Astrocyte (in vitro differentiated cells and primary cell): ENCODE data around the gene SLC16A2. TPM values are rescaled to one million over a fixed set of nuclear protein-coding genes. Genes with fewer than 3 reads are reported as not detected.

ENCODE experiments used
- DNase-seq: peaks from one replicate; pipeline ENCODE4 v3.0.0-alpha.2; 2010; ENCODE audit warnings: low read depth
- FAIRE-seq: peaks from 2 replicates; lab custom pipeline; 2011; peaks lifted over from hg19 to GRCh38; lab: Jason Lieb, UNC
- H2AFZ ChIP-seq: 2 replicates; pipeline ENCODE4 v1.6.0; 2012; ENCODE audit warnings: low read depth, low read length, inconsistent platforms
- H3K27ac ChIP-seq: 2 replicates; pipeline ENCODE4 v1.5.1; 2011; ENCODE audit warnings: low read depth, low read length, inconsistent platforms
- H3K27me3 ChIP-seq: 2 replicates; pipeline ENCODE4 v1.6.0; 2011; ENCODE audit warnings: low read length, inconsistent platforms; ENCODE audit not compliant: insufficient read depth
- H3K36me3 ChIP-seq: 2 replicates; pipeline ENCODE4 v1.5.1; 2011; ENCODE audit warnings: low read length, inconsistent platforms; ENCODE audit not compliant: insufficient read depth
- H3K4me1 ChIP-seq: 2 replicates; pipeline ENCODE4 v1.5.1; 2011; ENCODE audit warnings: low read length, inconsistent platforms; ENCODE audit not compliant: insufficient read depth
- H3K4me2 ChIP-seq: 2 replicates; pipeline ENCODE4 v1.6.0; 2012; ENCODE audit warnings: low read length, inconsistent platforms
- H3K4me3 ChIP-seq: 2 replicates; pipeline ENCODE4 v1.5.1; 2011; ENCODE audit warnings: low read depth, mild to moderate bottlenecking, low read length, inconsistent platforms; ENCODE audit not compliant: insufficient read depth
- H3K79me2 ChIP-seq: 2 replicates; pipeline ENCODE4 v1.6.0; 2012; ENCODE audit warnings: mild to moderate bottlenecking, low read length, inconsistent platforms; ENCODE audit not compliant: insufficient read depth
- H3K9ac ChIP-seq: 2 replicates; pipeline ENCODE4 v1.6.0; 2012; ENCODE audit warnings: mild to moderate bottlenecking, low read length, inconsistent platforms
- H3K9me3 ChIP-seq: 2 replicates; pipeline ENCODE4 v1.5.1; 2012; ENCODE audit warnings: low read depth, mild to moderate bottlenecking, low read length, inconsistent platforms; ENCODE audit not compliant: insufficient read depth
- H4K20me1 ChIP-seq: 2 replicates; pipeline ENCODE4 v1.6.0; 2012; ENCODE audit warnings: low read length, inconsistent platforms; ENCODE audit not compliant: insufficient read depth
- H3K27ac Mint-ChIP-seq: one replicate; pipeline ENCODE4 v1.8.0; 2021; ENCODE audit warnings: mild to moderate bottlenecking, mixed read lengths; ENCODE audit not compliant: unreplicated experiment
- H3K27me3 Mint-ChIP-seq: one replicate; pipeline ENCODE4 v1.8.0; 2021; ENCODE audit warnings: low read depth, mixed read lengths; ENCODE audit not compliant: unreplicated experiment
- H3K36me3 Mint-ChIP-seq: one replicate; pipeline ENCODE4 v1.8.0; 2021; ENCODE audit warnings: low read depth, mixed read lengths; ENCODE audit not compliant: unreplicated experiment
- H3K4me1 Mint-ChIP-seq: one replicate; pipeline ENCODE4 v1.8.0; 2021; ENCODE audit warnings: low read depth, mixed read lengths; ENCODE audit not compliant: unreplicated experiment
- H3K4me3 Mint-ChIP-seq: one replicate; pipeline ENCODE4 v1.8.0; 2021; ENCODE audit warnings: mild to moderate bottlenecking, moderate library complexity, mixed read lengths; ENCODE audit not compliant: unreplicated experiment
- H3K9me3 Mint-ChIP-seq: one replicate; pipeline ENCODE4 v1.8.0; 2021; ENCODE audit warnings: mild to moderate bottlenecking, mixed read lengths; ENCODE audit not compliant: unreplicated experiment
- CTCF ChIP-seq: IDR thresholded peaks from 2 replicates; pipeline ENCODE4 v1.5.1; 2011; ENCODE audit warnings: low read depth, mild to moderate bottlenecking, inconsistent platforms, low read length, moderate library complexity; ENCODE audit not compliant: insufficient read depth
- EZH2 ChIP-seq: IDR thresholded peaks from 2 replicates; pipeline ENCODE4 v1.6.1; 2012; ENCODE audit warnings: mild to moderate bottlenecking, low read length, inconsistent platforms; ENCODE audit not compliant: insufficient read depth
- total RNA-seq: library from RNA; stranded (reverse); gene quantifications from 2 replicates; pipeline ENCODE4 v1.2.1, GENCODE V29; 2021

Gene SLC16A2
- total RNA-seq, 1 donor from 2014 or later, result 21.1 TPM

- H3K9me3 Mint-ChIP-seq, result no peaks in the 10 kb centered on the region
- Histone ChIP-seq H3K9me3 (no peaks in the 10 kb centered on the region), H3K27me3 (no peaks in the 10 kb centered on the region), H3K79me2 (no peaks in the 10 kb centered on the region), H3K4me3 (no peak overlapping the region), H4K20me1 (no peaks in the 10 kb centered on the region), H3K9ac (no peak overlapping the region), H3K4me1 (no peaks in the 10 kb centered on the region), H3K27ac (no peak overlapping the region), H2AFZ (no peak overlapping the region), H3K4me2 (no peak overlapping the region), H3K36me3 (no peaks in the 10 kb centered on the region)
- H3K27ac Mint-ChIP-seq, result no peak overlapping the region
- H3K27me3 Mint-ChIP-seq, result peaks cover 4% of the 10 kb centered on the region
- H3K36me3 Mint-ChIP-seq, result no peaks in the 10 kb centered on the region
- H3K4me1 Mint-ChIP-seq, result no peaks in the 10 kb centered on the region
- H3K4me3 Mint-ChIP-seq, result no peak overlapping the region
- TF ChIP-seq CTCF (no peak), EZH2 (no peak)
- DNase-seq, result no peak
- FAIRE-seq, result no peak
These were observed 119.4 kb downstream of the SLC16A2 start for GRCh38 chrX:74540635-74541249.

DNA sequence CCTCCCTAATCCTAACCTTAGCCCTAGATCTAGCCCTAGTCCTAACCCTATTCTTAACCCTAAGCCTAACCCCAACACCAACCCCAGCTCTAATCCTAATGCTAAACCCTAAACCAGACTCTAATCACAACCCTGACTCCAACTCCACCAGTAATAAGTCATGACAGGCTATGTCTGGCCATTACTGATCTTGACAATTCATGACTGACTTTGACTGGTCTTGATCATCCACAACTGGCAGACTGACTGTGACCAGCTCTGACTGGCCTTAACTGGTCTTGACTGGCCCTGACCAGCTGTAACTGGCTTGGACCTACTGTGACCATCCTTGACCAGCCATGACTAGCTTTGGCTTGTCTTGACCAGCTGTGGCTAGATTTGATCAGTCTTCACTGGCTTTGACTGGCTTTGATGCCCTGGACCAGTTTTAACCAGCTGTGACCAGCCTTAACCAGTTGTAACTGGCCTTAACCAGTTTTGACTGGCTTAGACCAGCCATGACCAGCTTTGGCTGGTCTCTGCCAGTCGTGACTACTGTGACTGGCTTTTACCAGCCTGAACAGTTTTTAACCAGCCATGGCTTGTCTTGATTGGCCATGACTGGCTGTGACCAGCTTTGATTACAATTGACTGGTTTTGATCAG, 124.7 kb downstream of the SLC16A2 start:
- no peak for FAIRE-seq
- H3K36me3 Mint-ChIP-seq, result no peaks in the 10 kb centered on the region
- DNase-seq, result no peak
- no peaks in the 10 kb centered on the region for H3K4me1 Mint-ChIP-seq
- H3K36me3 ChIP-seq, result no peaks in the 10 kb centered on the region
- H3K27ac Mint-ChIP-seq, result no peak overlapping the region
- no peak overlapping the region for H2AFZ ChIP-seq
- no peak overlapping the region for H3K4me3 Mint-ChIP-seq
- H3K9me3 Mint-ChIP-seq, result no peaks in the 10 kb centered on the region
- H3K9ac ChIP-seq, result no peak overlapping the region
- no peaks in the 10 kb centered on the region for H4K20me1 ChIP-seq
- H3K4me2 ChIP-seq, result no peak overlapping the region
- H3K27me3 ChIP-seq, result no peaks in the 10 kb centered on the region
- H3K9me3 ChIP-seq, result no peaks in the 10 kb centered on the region
- no peak overlapping the region for H3K27ac ChIP-seq
- no peaks in the 10 kb centered on the region for H3K4me1 ChIP-seq
- no peaks in the 10 kb centered on the region for H3K79me2 ChIP-seq
- H3K4me3 ChIP-seq, result no peak overlapping the region
- TF ChIP-seq CTCF (no peak), EZH2 (no peak)
- peaks cover 8% of the 10 kb centered on the region for H3K27me3 Mint-ChIP-seq

- no peak overlapping the region for H3K4me2 ChIP-seq
- DNase-seq (no peak), FAIRE-seq (no peak)
- no peaks in the 10 kb centered on the region for H3K4me1 ChIP-seq
- H3K36me3 Mint-ChIP-seq, result no peaks in the 10 kb centered on the region
- no peaks in the 10 kb centered on the region for H3K27me3 ChIP-seq
- peaks cover 3% of the 10 kb centered on the region for H3K27me3 Mint-ChIP-seq
- H3K79me2 ChIP-seq, result no peaks in the 10 kb centered on the region
- H4K20me1 ChIP-seq, result no peaks in the 10 kb centered on the region
- H3K4me1 Mint-ChIP-seq, result no peaks in the 10 kb centered on the region
- no peaks in the 10 kb centered on the region for H3K9me3 Mint-ChIP-seq
- no peak for TF ChIP-seq EZH2
- TF ChIP-seq CTCF, result no peak
- H3K36me3 ChIP-seq, result no peaks in the 10 kb centered on the region
- no peak overlapping the region for H3K9ac ChIP-seq
- no peak overlapping the region for H3K27ac ChIP-seq
- H3K9me3 ChIP-seq, result no peaks in the 10 kb centered on the region
- H3K4me3 ChIP-seq, result no peak overlapping the region
- no peak overlapping the region for H3K27ac Mint-ChIP-seq
- H3K4me3 Mint-ChIP-seq, result no peak overlapping the region
- no peak overlapping the region for H2AFZ ChIP-seq
These were observed 125.7 kb downstream of the SLC16A2 start for GRCh38 chrX:74546984-74547383.
